H1 (cell line): ENCODE results near the gene DMBX1. TPM values are rescaled to one million over a fixed set of nuclear protein-coding genes. Genes with fewer than 3 reads are reported as not detected.

ENCODE experiments used
- ASH2L ChIP-seq: fragments of 200-600, 300-600 bp; sonication (generic); IDR thresholded peaks from one replicate; pipeline ENCODE4 v1.7.1; 2017; ENCODE audit warnings: low read length
- ATF2 ChIP-seq: IDR thresholded peaks from 2 replicates; pipeline ENCODE4 v1.6.1; 2012; ENCODE audit warnings: low read length, inconsistent platforms
- EGR1 ChIP-seq: IDR thresholded peaks from 2 replicates; pipeline ENCODE4 v1.6.1; 2011; ENCODE audit warnings: low read depth, low read length, borderline replicate concordance
- EZH2 ChIP-seq: fragments of 200-600 bp; sonication (generic); IDR thresholded peaks from 2 replicates; pipeline ENCODE4 v1.7.1; 2012; ENCODE audit warnings: low read depth, mild to moderate bottlenecking, moderate library complexity, low read length, inconsistent platforms; ENCODE audit not compliant: severe bottlenecking
- GABPA ChIP-seq: IDR thresholded peaks from 2 replicates; pipeline ENCODE4 v1.6.1; 2011; ENCODE audit warnings: mild to moderate bottlenecking, low read length, moderate library complexity, borderline replicate concordance; ENCODE audit not compliant: insufficient read depth
- GTF2F1 ChIP-seq: IDR thresholded peaks from 2 replicates; pipeline ENCODE4 v1.6.1; 2012; ENCODE audit warnings: low read depth, low read length, improper control_type of control experiment, borderline replicate concordance
- HDAC2 ChIP-seq, 2 experiments: fragments of 300-600 bp in 1 of 2; sonication (generic) in 1 of 2; IDR thresholded peaks; 2 replicates each; pipeline ENCODE4 v1.6.1; 2011 to 2012; ENCODE audit warnings: low read depth in 2 of 2, low read length in 2 of 2, mild to moderate bottlenecking in 2 of 2, moderate library complexity in 2 of 2, borderline replicate concordance in 1 of 2, inconsistent platforms in 1 of 2
- KDM1A ChIP-seq: fragments of 200-600, 300-600 bp; sonication (generic); IDR thresholded peaks from 2 replicates; pipeline ENCODE4 v1.7.1; 2016; ENCODE audit warnings: mild to moderate bottlenecking, low read length, borderline replicate concordance
- RBBP5 ChIP-seq: IDR thresholded peaks from 2 replicates; pipeline ENCODE4 v1.7.1; 2012; ENCODE audit warnings: low read depth, mild to moderate bottlenecking, inconsistent platforms, low read length, moderate library complexity, borderline replicate concordance
- SIN3A ChIP-seq, 2 experiments: IDR thresholded peaks in 1 of 2; conservative IDR thresholded peaks in 1 of 2; 2 replicates each; pipeline ENCODE4 v1.6.1; 2011 to 2012; ENCODE audit warnings: low read length in 2 of 2, improper control_type of control experiment in 1 of 2, low read depth in 1 of 2, mild to moderate bottlenecking in 1 of 2
- SIRT6 ChIP-seq: IDR thresholded peaks from one replicate; pipeline ENCODE4 v1.7.1; 2012; ENCODE audit warnings: low read length, inconsistent platforms
- YY1 ChIP-seq: IDR thresholded peaks from 2 replicates; pipeline ENCODE4 v1.6.1; 2011; ENCODE audit warnings: low read depth, mild to moderate bottlenecking, low read length
- polyA plus RNA-seq, 7 experiments: library from polyadenylated mRNA; depleted of rRNA in 3 of 7; stranded (reverse) in 5 of 7; unstranded in 2 of 7; fragments of >200 nt in 5 of 7; fragments of 200-250 nt in 2 of 7; gene quantifications; 1 replicate in 5 of 7; 2 replicates in 1 of 7; 4 replicates in 1 of 7; pipeline versions ENCODE4 v1.2.1 to v1.2.3, GENCODE V29; 2011 to 2013; ENCODE audit warnings: missing spikeins in 2 of 7, mixed read lengths in 2 of 7
- total RNA-seq: library from RNA; stranded (reverse); fragmentation: NEBNext Ultra II Directional; extraction: Animal tissue kit (Norgen Biotek cat#: 25700); gene quantifications from 2 replicates; pipeline ENCODE4 v1.2.1, GENCODE V29; 2021

The DMBX1 gene
- total and polyA plus RNA-seq, 2 of the 8 experiments (the other 6 are each of a cell fraction or from before 2014, with no cell fraction given): 0.23 to 0.30 TPM

GRCh38 chr1:46477153-46477929, 12.3 kb upstream of the DMBX1 start (continued):
- TF ChIP-seq YY1 (no peak), GABPA (no peak; the same call in 1 of the 2 replicates), SIRT6 (no peak), RBBP5 (no peak), SIN3A (conservative IDR thresholded peaks at IDR 0.05 in 1 of 2, IDR thresholded peaks at IDR 0.05 in 1 of 2; ENCODE audit: low read depth in 1 of 2, low read length in 2 of 2) (no peak), EGR1 (no peak), EZH2 (peak; percentile 43), ATF2 (0 out of 2 replicates have a peak, but pooled peaks have one; percentile 69), GTF2F1 (no peak), ASH2L (no peak), KDM1A (no peak), HDAC2 (IDR thresholded peaks at IDR 0.05; ENCODE audit: borderline replicate concordance in 1 of 2, low read depth in 2 of 2, low read length in 2 of 2) (no peak)
